ENCODE results near the gene GATD1.
"Not testable (repeated sequence)": the region's sequence is repeated elsewhere in the genome, so short reads cannot be mapped to it uniquely, and the experiment has no call there.

Gene GATD1

DNA sequence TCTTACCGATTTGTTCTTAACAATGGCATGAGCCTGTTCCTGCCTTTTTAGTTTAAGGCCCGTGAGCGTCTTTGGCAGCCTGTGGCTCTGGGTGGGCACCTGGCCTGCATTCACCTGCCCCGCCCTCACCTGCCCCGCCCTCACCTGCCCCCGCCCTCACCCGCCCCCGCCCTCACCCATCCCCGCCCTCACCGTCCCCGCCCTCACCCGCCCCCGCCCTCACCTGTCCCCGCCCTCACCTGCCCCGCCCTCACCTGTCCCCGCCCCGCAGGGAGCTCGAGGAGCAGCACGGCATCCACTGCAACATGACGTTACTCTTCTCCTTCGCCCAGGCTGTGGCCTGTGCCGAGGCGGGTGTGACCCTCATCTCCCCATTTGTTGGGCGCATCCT is 14.2 kb downstream of the GATD1 start:
- ATAC-seq: no peak

DNA sequence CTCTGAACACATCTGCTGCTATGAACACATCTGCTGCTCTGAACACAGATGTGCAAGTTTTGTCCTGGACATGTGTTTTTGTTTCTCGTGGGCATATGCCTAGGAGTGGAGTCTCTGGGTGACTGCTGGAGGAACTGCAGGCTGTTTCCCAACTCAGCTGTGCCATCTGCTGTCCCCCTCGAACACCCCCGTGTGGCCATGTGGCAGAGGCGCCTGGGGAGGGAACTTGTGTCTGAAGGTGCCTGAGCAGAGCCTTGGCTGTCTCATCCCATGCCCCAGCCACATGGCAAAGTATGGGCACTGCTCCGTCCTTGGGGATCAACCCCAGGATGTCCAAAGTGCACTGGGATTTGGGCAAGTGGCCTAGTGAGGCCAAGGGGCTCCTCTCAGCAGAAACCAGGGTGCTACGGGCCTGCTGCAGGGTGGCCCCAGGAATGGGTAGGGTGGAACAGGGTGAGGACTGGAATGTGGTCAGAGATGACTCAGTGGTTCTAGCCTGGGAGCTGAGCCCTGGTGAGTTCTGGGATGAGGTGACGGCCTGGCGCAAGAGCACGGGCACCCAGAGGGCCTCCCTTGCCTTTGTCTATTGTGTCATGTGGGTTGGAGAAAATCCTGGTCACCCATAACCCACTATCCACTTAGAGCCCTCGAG is 14.7 kb downstream of the GATD1 start:
- no peak for ATAC-seq

DNA sequence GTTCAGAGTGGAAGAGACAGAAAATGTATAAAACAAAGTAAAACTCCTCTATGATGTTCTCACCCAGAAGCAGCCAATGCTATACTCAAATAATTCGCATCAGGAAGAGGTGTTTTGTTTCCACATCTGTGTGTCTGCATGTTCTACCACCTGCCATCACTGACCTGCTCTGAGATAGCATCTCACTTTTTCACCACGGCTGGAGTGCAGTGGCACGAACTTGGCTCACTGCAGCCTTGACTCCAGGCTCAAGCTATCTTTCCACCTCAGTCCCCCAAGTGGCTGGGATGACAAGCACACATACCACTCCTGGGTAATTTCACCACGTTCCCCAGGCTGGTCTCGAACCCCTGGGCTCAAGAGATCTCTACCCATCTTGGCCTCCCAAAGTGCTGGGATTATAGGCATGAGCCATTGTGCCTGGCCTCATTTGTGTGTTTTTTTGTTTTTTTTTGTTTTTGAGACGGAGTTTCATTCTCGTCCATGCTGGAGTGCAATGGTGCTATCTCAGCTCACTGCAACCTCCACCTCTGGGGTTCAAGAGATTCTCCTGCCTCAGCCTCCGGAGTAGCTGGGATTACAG is 15.7 kb downstream of the GATD1 start:
- no peak for ATAC-seq

DNA sequence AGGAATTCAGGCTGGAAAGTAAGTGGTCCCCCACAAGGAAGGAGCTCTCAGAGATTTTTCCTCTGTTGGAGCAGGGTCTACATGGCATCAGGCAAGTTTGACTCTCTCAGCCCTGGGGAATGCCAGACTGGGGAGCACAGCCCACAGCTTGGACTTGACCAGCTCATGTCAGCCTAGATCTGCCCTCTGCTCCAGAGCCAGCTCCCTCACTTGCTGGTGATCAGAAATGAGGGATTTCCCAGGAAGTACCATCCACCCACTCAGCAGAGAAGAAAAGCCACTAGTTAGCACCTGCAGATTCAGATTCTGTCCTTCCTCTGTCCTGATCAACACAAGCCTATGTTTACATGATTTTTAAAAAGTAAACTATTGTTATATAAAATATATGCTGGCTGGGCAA is 17.1 kb downstream of the GATD1 start:
- ATAC-seq: no peak

DNA sequence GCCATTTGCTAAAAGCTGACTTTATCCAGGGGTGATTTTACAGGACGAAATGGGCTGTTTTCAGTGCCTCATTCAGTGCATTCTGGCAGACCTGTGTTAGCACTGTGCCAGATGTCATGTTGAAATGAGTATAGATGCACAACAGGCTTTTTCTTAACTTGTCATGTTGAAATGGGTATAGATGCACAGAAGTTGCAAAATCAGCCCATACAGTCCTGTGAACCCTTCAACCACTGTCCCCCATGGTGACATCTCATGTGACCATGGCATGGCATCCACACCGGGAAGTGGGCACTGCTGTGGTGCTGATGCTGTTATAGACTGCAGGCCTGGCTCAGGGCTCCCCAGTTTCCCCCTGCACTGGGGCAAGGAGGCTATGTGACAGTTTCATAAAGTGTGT is 27.6 kb downstream of the GATD1 start:
- no peak for ATAC-seq

DNA sequence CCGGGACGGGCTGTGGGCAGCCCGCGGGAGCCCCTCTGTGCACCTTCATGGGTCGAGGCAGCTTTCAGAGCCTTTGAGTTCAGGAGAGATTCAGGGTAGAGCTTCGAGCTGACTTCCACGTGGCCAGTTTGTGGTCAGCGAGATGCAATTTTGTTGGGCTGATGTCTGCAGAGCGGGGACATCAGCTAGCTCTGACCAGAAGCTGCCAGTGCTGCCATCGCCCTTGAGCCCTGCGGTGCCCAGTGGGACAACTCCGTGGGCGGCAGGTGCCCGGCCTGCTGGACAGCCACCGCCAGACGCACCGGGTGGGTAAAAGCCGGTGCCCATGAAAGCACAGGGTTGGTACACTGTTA is 29.3 kb downstream of the GATD1 start:
- ATAC-seq: no peak

DNA sequence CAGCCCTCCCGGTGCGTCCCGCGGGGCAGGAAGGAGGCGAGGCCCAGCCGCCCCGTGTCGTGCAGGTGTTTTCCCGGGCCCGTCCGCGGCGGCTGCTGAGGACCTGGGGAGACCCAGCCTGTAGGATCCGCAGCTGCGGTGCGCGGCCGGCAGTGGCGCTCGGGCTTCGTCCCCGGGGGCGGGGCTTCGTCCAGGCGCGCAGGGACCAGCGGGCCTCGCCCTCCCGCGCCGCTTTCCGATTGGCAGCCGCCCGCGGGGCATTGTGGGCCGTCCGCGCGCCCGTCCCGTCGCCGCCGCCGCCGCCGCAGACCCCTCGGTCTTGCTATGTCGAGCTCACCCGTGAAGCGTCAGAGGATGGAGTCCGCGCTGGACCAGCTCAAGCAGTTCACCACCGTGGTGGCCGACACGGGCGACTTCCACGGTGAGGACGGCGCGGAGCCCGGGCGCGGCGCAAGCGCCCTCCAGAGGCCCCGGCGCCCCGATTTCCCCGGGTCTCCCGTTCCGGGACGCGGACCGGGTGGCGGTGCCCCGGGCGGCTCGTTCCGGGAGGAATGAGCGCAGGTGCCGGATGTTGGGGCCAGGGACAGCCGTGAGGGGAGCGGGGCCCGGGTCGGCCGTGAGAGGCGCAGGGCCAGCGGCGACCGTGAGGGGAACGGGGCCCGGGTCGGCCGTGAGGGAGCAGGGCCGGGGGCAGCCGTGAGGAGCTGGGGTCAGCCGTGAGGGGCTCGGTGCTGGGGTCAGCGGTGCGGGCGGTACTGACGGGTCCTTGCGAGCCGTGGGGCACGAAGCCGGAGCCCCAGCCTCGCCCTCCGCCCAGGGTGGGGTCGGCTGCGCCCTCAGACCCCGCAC is 29.9 kb downstream of the GATD1 start, which contains the start of gene TALDO1:
TALDO1 (plus strand) TSS at position 307 of the 849 bp plus-strand sequence; CDS start at position 325, 18 bp downstream.
- peak; percentile 92 for ATAC-seq

DNA sequence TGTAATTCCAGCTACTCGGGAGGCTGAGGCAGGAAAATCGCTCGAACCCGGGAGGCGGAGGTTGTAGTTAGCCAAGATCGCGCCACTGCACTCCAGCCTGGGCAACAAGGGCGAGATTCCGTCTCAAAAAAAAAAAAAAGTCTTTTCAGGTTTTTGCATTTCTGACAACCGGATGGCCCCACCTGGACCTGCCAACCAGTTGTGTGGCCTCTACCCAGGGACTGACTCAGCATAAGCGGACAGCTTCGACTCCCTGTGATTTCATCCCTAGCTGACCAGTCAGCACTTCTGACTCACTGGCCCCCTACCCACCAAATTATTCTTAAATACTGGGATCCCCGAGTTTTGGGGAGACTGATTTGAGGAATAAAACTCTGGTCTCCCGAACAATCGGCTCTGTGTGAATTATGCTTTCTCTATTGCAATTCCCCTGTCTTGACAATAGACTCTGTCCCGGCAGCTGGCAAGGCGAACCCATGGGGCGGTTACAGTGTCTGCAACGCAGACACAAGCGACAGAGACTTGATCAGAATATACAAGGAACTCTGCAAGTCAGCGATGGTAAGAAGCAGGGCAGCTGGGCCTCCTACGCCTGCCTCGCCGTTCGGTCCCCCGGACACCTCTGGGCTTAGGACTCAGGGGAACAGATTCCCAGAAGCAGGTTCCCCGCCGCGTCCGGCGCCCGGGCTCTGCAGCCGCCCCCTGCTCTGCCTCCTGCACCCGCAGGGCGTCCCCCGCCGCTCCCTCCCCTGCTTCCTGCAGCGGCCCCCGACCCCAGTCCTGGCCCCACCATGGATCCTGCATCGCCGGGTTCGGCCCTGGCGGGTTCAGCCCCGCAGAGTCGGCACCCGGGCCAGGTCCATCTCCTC is 30.8 kb downstream of the GATD1 start:
- peak; percentile 21 to 30 for ATAC-seq

DNA sequence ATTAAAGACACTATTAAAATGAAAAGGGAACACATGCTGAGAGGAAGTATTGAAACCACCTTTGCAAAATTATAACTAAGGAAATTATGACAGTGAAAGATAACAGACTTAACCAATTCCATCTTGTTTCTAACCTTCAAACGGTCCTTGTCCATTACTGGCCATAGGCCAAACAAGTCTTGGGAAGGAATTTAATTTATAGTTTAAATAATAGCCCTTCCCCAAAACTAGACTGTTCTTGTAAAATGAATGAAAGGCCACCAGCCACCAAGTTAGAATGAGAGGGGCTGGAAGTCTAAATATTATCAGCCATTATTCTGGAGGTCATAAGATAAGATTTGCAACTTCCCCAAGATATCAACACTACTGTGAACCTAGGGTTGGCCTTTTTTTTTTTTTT is 31.9 kb downstream of the GATD1 start:
- ATAC-seq: no peak

DNA sequence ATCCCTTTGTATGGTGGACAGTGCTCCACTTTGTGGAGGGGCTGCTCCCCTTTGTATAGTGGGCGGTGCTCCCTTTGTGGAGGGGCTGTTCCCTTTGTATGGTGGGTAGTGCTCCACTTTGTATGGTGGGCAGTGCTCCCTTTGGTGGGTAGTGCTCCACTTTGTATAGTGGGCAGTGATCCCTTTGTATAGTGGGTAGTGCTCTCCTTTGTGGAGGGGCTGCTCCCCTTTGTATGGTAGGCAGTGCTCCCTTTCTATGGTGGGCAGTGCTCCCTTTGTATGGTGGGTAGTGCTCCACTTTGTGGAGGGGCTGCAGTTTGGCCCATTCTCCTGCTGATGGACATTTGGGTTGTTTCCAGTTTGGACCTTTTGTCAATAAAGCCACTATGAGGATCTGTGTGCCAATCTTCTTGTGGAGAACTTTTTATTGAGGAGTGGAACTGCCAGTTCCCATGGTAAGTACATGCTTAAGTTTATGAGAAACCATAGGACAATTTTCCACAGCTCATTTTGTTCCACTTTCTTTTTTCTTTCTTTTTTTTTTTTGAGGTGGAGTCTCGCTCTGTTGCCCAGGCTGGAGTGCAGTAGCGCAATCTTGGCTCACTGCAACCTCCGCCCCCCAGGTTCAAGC is 34.6 kb downstream of the GATD1 start:
- ATAC-seq: no peak

DNA sequence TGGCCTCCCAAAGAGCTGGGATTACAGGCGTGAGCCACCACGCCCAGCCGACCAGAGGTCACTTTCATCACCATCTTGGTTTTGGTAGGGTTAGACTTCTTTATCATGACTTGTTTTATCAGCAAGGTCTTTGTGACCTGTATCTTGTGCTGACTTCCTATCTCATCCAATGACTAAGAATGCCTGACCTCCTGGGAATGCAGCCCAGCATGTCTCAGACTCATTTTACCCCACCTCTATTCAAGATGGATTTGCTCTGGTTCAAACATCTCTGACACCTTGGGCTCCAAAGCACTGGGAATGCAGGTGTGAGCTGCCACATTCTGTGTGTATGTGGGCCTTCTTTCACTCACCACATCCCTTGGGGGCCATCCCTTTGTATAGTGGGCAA is 35.1 kb downstream of the GATD1 start:
- ATAC-seq: no peak

DNA sequence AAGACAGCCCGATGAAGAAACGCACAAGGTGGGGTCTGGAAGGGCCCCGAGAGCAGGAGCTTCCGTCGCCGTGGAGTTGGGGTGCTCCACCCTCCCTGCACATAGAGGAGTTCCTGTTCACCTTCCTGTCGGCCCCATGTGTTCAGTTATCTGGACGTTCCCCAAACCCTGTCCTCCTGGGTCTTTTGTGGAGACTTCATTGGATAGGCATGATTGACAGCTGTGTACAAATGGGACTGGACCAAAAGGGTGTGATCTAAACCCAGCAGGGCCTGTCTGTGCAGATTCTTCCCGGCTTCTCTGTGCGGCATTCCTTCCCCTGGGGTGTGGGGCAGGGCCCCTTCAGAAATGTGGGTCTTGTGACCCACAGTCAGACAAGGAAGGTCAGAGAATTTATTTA is 39.4 kb downstream of the GATD1 start:
- ATAC-seq: peak in 1 of 2 donors; percentile 20

DNA sequence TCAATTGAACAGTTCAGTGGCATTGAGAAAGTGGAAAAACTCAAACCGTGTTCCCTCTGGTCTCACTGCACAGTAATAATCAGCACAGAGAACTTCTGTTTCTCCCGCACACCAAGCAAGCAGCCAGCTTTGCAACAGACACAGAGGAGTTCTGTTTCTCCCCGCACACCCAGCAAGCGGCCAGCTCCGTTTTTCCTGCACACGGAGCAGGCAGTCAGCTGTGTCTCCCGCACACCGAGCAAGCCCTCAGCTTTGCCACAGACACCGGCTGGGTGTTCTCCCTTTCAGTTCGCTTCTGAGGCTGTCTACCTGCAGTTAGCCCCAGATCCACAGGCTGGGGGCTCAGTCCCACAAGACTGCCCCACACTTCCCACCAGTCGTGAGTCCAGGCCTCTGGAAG is 39.9 kb downstream of the GATD1 start:
- peak in 1 of 2 donors; percentile 36 for ATAC-seq

DNA sequence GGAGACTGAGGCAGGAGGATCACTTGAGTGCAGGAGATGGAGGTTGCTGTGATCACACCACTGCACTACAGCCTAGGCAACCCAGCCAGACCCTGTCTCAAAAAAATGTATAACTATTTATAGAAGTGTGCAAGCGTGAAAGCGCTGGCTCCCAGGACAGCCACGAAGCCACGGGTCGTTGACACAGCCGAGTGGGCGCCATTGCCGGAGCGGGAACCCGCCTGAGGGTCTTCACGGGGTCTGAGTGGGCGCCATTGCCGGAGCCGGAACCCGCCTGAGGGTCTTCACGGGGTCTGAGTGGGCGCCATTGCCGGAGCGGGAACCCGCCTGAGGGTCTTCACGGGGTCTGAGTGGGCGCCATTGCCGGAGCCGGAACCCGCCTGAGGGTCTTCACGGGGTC is 42.7 kb downstream of the GATD1 start:
- ATAC-seq: not testable (repeated sequence)

DNA sequence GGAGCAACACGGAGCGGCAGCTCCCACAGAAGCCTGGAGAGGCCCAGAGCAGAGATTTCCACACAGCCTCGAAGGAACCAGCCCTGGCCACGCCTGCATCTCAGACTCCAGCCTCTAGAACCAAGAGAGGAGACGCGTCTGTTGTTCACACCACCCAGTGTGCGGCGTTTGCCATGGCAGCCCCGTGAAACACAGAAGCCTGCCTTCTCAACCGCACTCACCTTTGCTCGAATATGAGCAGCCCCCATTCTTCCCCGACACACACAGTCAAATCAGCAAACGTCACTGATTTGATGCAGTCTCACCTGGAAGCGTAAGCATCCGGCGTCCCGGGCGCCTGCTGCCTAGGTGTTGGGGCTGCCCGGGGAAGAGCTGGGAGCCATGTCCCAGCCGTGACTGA is 44.2 kb downstream of the GATD1 start:
- no peak for ATAC-seq

DNA sequence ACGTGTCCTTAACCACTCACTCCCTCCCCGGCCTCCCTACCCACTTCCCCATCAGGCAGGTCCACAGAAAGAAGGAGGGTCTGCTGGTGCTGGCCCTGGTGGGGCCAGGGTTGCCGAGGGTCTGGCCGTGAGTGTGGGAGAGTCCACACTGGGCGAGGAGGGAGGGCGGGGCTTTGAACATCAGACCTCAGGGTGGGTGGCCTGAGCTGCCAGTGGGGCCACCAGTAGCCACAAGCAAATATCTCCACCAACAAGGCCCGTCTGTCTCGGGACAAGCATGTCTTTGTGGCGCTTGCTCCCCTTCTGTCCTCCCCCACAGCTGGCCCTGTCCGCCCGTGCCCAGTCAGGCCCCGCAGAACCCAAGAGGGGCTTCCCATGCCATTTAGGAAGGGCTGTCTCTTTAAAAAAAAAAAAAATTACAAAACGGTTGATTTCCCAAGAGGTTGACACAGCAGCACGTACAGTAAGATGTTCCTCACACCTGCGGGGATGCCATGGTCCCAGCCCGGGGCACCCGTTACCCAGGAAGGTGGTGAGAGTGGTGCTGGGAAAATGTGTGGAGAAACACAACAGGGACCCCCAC is 47.7 kb downstream of the GATD1 start:
- ATAC-seq: no peak

DNA sequence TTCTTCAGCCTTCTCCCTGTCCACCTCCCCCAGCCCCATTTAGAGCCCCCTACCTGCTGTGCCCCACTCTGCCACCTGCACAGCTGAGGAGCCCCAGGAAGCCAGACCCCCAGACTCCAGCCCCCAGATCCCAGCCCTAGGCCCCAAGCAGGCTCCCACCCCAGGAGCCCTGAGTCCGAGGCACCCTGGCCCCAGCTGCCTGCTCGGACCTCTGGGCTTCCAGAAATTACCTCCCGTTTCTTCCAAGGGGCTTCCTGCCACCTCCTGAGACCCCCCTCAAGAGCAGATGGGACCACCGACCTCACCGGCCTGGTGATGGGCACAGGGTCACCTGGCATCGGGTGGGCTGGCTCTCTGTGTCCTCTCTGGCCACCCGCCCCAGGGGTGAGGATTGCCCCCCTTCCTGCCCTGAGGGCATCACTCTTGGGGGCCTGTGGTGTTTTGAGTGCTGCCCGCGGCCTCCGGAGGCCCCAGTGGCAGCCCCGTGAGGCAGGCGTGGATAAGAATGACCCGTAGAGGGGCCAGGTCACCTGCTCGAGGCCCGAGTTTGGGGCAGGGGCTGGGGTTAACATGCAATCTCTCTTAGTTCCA is 48.3 kb downstream of the GATD1 start:
- ATAC-seq: no peak

DNA sequence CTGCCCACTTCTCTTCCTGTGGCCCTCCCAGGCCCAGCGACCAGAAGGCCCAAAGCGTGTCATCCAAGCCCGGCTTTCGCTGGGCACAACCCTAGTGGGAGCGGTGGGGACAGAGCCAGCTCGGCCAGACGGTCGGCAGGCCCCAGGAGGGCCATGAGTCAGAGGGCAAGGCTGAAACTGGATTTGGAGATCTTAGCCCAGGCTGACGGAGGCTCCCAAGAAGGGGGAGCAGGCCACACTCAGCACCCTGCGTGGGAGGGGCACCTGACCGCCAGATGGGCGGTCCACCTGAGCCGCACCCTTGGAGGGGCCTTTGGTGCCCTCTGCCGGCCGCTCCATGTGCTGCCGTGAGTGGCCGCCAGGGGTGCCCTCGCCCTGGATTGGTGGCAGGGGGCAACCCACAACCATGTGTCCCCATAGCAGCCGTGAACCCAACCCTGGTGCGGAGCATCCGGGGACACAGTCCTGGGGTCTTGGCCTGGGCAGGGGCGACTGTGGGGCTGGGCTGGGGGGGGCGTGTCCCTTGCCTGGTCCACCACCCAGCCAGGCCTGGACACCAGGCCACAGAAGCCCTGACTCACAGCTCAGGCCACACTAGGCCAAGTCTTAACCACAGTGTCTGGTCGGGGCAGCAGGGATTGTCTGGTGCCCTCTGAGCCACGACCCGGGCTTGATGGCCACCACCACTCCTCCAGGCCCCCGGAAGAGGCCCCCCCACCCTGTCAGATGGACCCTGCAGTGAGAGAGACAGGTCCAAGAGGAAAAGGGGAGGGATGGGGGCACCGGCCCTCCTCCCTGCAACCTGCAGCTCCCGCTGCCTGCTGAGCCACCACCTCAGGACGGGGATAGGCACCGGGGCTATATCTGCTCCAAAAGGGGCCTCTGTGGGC is 49.2 kb downstream of the GATD1 start:
- peak; percentile 80 to 81 for ATAC-seq

DNA sequence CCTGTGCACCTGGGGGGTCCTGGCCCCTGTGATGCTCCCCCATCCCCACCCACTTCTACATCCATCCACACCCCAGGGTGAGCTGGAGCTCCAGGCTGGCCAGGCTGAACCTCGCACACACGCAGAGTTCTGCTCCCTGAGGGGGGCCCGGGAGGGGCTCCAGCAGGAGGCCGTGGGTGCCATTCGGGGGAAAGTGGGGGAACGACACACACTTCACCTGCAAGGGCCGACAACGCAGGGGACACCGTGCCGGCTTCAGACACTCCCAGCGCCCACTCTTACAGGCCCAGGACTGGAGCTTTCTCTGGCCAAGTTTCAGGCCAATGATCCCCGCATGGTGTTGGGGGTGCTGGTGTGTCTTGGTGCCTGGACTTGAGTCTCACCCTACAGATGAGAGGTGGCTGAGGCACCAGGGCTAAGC is 50.0 kb downstream of the GATD1 start:
- ATAC-seq: no peak

Measured in activated CD4-positive, CD25-positive, alpha-beta regulatory T cell treated with anti-CD3 and anti-CD28 coated beads, Interleukin-2, amount 50 U/mL, for 24 hours (primary cell).